Measurements from ENCODE around the gene SETD4. TPM values are rescaled to one million over a fixed set of nuclear protein-coding genes. Genes with fewer than 3 reads are reported as not detected.

The SETD4 gene
- total and polyA plus RNA-seq, 2 of the 8 experiments (the other 6 are each of a cell fraction or from before 2014, with no cell fraction given), result 20.1 to 46.6 TPM

GRCh38 chr21:36048357-36048756 is 12.0 kb downstream of the SETD4 start:
- no peak overlapping the region for H2BK120ac ChIP-seq (replicated peaks; ENCODE audit: low read depth, low read length)
- no peak overlapping the region for H2BK20ac ChIP-seq (ENCODE audit: low read length)
- H4K8ac ChIP-seq (ENCODE audit: extremely low read depth, insufficient read depth, low read length), result no peak overlapping the region
- peaks cover 3% of the 10 kb centered on the region in 2 experiments for H4K20me1 ChIP-seq (replicated peaks in 1 of 2; ENCODE audit: control insufficient read depth in 1 of 2, insufficient read depth in 2 of 2, low read length in 2 of 2)
- H3K56ac ChIP-seq (replicated peaks; ENCODE audit: insufficient read length, low read depth, low read length), result no peak overlapping the region
- H3K27ac ChIP-seq (ENCODE audit: low read depth, low read length), result no peak overlapping the region; the same call in 1 of the 2 replicates
- no peak overlapping the region for H4K5ac ChIP-seq (ENCODE audit: insufficient read length, low read depth, low read length)
- no peak overlapping the region for H3K4ac ChIP-seq (replicated peaks; ENCODE audit: insufficient read length, low read depth, low read length)
- H2BK15ac ChIP-seq (ENCODE audit: low read length), result no peak overlapping the region
- no peaks in the 10 kb centered on the region for H3K79me1 ChIP-seq (ENCODE audit: low read depth, low read length)
- H2AFZ ChIP-seq (ENCODE audit: low read length), result no peak overlapping the region
- no peak overlapping the region for H3K9ac ChIP-seq (replicated peaks in 1 of 4; ENCODE audit: extremely low read depth in 1 of 4, low read depth in 3 of 4, low read length in 3 of 4)
- no peak overlapping the region for H2BK12ac ChIP-seq (ENCODE audit: low read depth, low read length)
- H3K18ac ChIP-seq (ENCODE audit: extremely low read depth, low read length), result no peak overlapping the region
- POLR2A ChIA-PET (ENCODE audit: partially characterized antibody), result interaction anchor here (1.0 to 1.4 kb wide), 3 partner anchors 8 to 69 kb away, joined by 3 to 5 read pairs (median 4); no protein-coding TSS in a partner anchor
- no peak overlapping the region for H3K14ac ChIP-seq (ENCODE audit: insufficient read length)
- H3K4me1 ChIP-seq (replicated peaks in 1 of 4; ENCODE audit: control insufficient read depth in 3 of 4, insufficient read depth in 4 of 4, low read length in 3 of 4), result no peaks in the 10 kb centered on the region
- no peaks in the 10 kb centered on the region for H3K27me3 ChIP-seq (replicated peaks in 1 of 4; ENCODE audit: control insufficient read depth in 3 of 4, extremely low read depth in 1 of 4, insufficient read depth in 3 of 4, low read length in 3 of 4)
- H2AK5ac ChIP-seq (ENCODE audit: low read depth, low read length), result no peak overlapping the region
- no peak overlapping the region for H3K4me2 ChIP-seq (ENCODE audit: insufficient read depth in 1 of 2, low read depth in 2 of 2, low read length in 2 of 2)
- peaks cover 22 to 73% (median 63%) of the 10 kb centered on the region in 4 experiments for H3K36me3 ChIP-seq (ENCODE audit: control insufficient read depth in 2 of 4, insufficient read depth in 4 of 4, low read length in 3 of 4)
- no peak overlapping the region for H3K23ac ChIP-seq (ENCODE audit: insufficient read length)
- no peak overlapping the region for H3K4me3 ChIP-seq (ENCODE audit: extremely low read depth in 1 of 4, insufficient read depth in 2 of 4, low read depth in 3 of 4, low read length in 4 of 4)
- no peak for FAIRE-seq
- no peak overlapping the region for H4K91ac ChIP-seq (replicated peaks; ENCODE audit: insufficient read length, low read length)
- H3K9me3 ChIP-seq (ENCODE audit: insufficient read depth in 2 of 2, low read depth in 1 of 2, low read length in 1 of 2), result no peaks in the 10 kb centered on the region
- H3K79me2 ChIP-seq (ENCODE audit: control insufficient read depth in 1 of 2, insufficient read depth in 2 of 2, low read length in 2 of 2), result peaks cover 0 to 3% of the 10 kb centered on the region in 2 experiments; a peak in 1 of 4 replicates
- H2BK5ac ChIP-seq (ENCODE audit: low read depth, low read length), result no peak overlapping the region
- 89% methylated on average over 7 of the region's 7 CpGs; no CpG with 5 or more reads in 1 of the 2 experiments for WGBS, 2 experiments (ENCODE audit: extremely low coverage in 1 of 2, insufficient coverage in 1 of 2, insufficient read length in 1 of 2, insufficient replicate concordance in 2 of 2, low coverage in 1 of 2, low lambda C conversion rate in 2 of 2, missing lambda C conversion rate in 1 of 2)
- no peak for DNase-seq (ENCODE audit: low read depth in 1 of 2, low spot score in 2 of 2)
- no peak for TF ChIP-seq KDM1A (IDR thresholded peaks at IDR 0.05; ENCODE audit: borderline replicate concordance, low read length)
- TF ChIP-seq CHD1 (IDR thresholded peaks at IDR 0.05; ENCODE audit: low read depth, low read length), result no peak
- TF ChIP-seq SP1 (IDR thresholded peaks at IDR 0.05; ENCODE audit: low read depth, low read length), result no peak
- TF ChIP-seq RAD21 (IDR thresholded peaks at IDR 0.05 in 1 of 2, conservative IDR thresholded peaks at IDR 0.05 in 1 of 2; ENCODE audit: low read depth in 2 of 2, low read length in 2 of 2), result no peak
- no peak for TF ChIP-seq EP300 (IDR thresholded peaks at IDR 0.05; ENCODE audit: borderline replicate concordance in 1 of 2, low read depth in 2 of 2, low read length in 2 of 2)
- TF ChIP-seq ASH2L (IDR thresholded peaks at IDR 0.05; ENCODE audit: low read length), result no peak
- TF ChIP-seq CBX5 (IDR thresholded peaks at IDR 0.05; ENCODE audit: low read depth, low read length), result no peak
- TF ChIP-seq TBP (IDR thresholded peaks at IDR 0.05; ENCODE audit: low read depth, low read length), result no peak
- TF ChIP-seq SIRT6 (IDR thresholded peaks at IDR 0.05; ENCODE audit: low read length), result no peak
- H3K23me2 ChIP-seq (ENCODE audit: low read depth, low read length), result no peaks in the 10 kb centered on the region
- CTCF ChIA-PET (ENCODE audit: partially characterized antibody), result interaction anchor here (1.0 to 2.5 kb wide), 6 partner anchors 9 to 65 kb away, joined by 3 to 11 read pairs (median 4); partner anchors contain the start of gene SETD4
